Keratinocyte (primary cell): ENCODE results near the gene CLDN10. TPM values are rescaled to one million over a fixed set of nuclear protein-coding genes. Genes with fewer than 3 reads are reported as not detected.

Experiments
- DNase-seq: peaks from one replicate; pipeline ENCODE4 v3.0.0-alpha.2; 2011; ENCODE audit warnings: low read depth, missing footprints, low spot score
- FAIRE-seq: peaks from 2 replicates; lab custom pipeline; 2011; peaks lifted over from hg19 to GRCh38; lab: Jason Lieb, UNC
- H2AFZ ChIP-seq: 2 replicates; pipeline ENCODE4 v1.6.0; 2012; ENCODE audit warnings: low read length, control low read depth, inconsistent platforms; ENCODE audit not compliant: control insufficient read depth
- H3K27ac ChIP-seq: 2 replicates; pipeline ENCODE4 v1.5.1; 2011; ENCODE audit warnings: low read length; ENCODE audit not compliant: control insufficient read depth, insufficient read depth
- H3K27me3 ChIP-seq: 3 replicates; pipeline ENCODE4 v1.6.0; 2011; ENCODE audit warnings: low read length; ENCODE audit not compliant: control insufficient read depth, insufficient read depth; ENCODE audit errors: extremely low read depth
- H3K36me3 ChIP-seq, 2 experiments: 2 replicates in 1 of 2; 3 replicates in 1 of 2; pipeline ENCODE4 v1.5.1; 2011; ENCODE audit warnings: low read length in 2 of 2, mild to moderate bottlenecking in 1 of 2; ENCODE audit not compliant: control insufficient read depth in 2 of 2, insufficient read depth in 2 of 2; ENCODE audit errors: extremely low read depth in 1 of 2
- H3K4me1 ChIP-seq: 3 replicates; pipeline ENCODE4 v1.5.1; 2011; ENCODE audit warnings: low read length; ENCODE audit not compliant: control insufficient read depth, insufficient read depth; ENCODE audit errors: extremely low read depth
- H3K4me2 ChIP-seq: 3 replicates; pipeline ENCODE4 v1.6.0; 2011; ENCODE audit warnings: low read depth, low read length; ENCODE audit not compliant: control insufficient read depth, insufficient read depth; ENCODE audit errors: extremely low read depth
- H3K4me3 ChIP-seq, 3 experiments: fragments of 200-600 bp in 1 of 3; sonication (generic) in 1 of 3; 2 replicates in 2 of 3; 3 replicates in 1 of 3; pipeline ENCODE4 v1.5.1; 2011 to 2016; ENCODE audit warnings: low read length in 3 of 3, mild to moderate bottlenecking in 3 of 3, control low read depth in 2 of 3, inconsistent platforms in 1 of 3, low read depth in 1 of 3, mixed read lengths in 1 of 3, mixed run types in 1 of 3, moderate library complexity in 1 of 3; ENCODE audit not compliant: control insufficient read depth in 2 of 3, insufficient read depth in 2 of 3; ENCODE audit errors: extremely low read depth in 1 of 3
- H3K79me2 ChIP-seq: 2 replicates; pipeline ENCODE4 v1.6.0; 2012; ENCODE audit warnings: low read length; ENCODE audit not compliant: control insufficient read depth, insufficient read depth
- H3K9ac ChIP-seq: 3 replicates; pipeline ENCODE4 v1.6.0; 2011; ENCODE audit warnings: low read length; ENCODE audit not compliant: control insufficient read depth, insufficient read depth; ENCODE audit errors: extremely low read depth
- H3K9me1 ChIP-seq: 3 replicates; pipeline ENCODE4 v1.6.0; 2011; ENCODE audit warnings: low read length; ENCODE audit not compliant: control insufficient read depth, insufficient read depth; ENCODE audit errors: extremely low read depth
- H3K9me3 ChIP-seq: 2 replicates; pipeline ENCODE4 v1.5.1; 2012; ENCODE audit warnings: low read depth, low read length; ENCODE audit not compliant: control insufficient read depth
- H4K20me1 ChIP-seq: 3 replicates; pipeline ENCODE4 v1.6.0; 2011; ENCODE audit warnings: low read length; ENCODE audit not compliant: control insufficient read depth, insufficient read depth; ENCODE audit errors: extremely low read depth
- CTCF ChIP-seq, 3 experiments: IDR thresholded peaks in 1 of 3; conservative IDR thresholded peaks in 1 of 3; optimal IDR thresholded peaks in 1 of 3; 2 replicates in 2 of 3; 3 replicates in 1 of 3; pipeline versions ENCODE3 to v1.5.1; 2011; ENCODE audit warnings: low read length in 3 of 3, mild to moderate bottlenecking in 3 of 3, moderate library complexity in 2 of 3, control low read depth in 1 of 3, inconsistent platforms in 1 of 3; ENCODE audit not compliant: insufficient read depth in 2 of 3; ENCODE audit errors: extremely low read depth in 1 of 3
- EZH2 ChIP-seq: IDR thresholded peaks from one replicate; pipeline ENCODE4 v1.6.1; 2012; ENCODE audit warnings: inconsistent platforms, mild to moderate bottlenecking, low read length, moderate library complexity
- dilution Hi-C: fragments of 300-500 bp; cut with MboI; formaldehyde crosslinking; loops from one replicate; pipeline ENCODE4 v1.7.0; 2020; ENCODE audit warnings: low sequenced_read_pairs; ENCODE audit not compliant: extremely low pct_ligation_motif_present
- polyA plus RNA-seq, 5 experiments: library from polyadenylated mRNA; depleted of rRNA in 3 of 5; stranded (reverse) in 3 of 5; stranded (forward) in 1 of 5; unstranded in 1 of 5; fragments of >200 nt; gene quantifications; 1 replicate in 1 of 5; 2 replicates in 3 of 5; 3 replicates in 1 of 5; pipeline versions ENCODE4 v1.2.1 to v1.2.3, GENCODE V29; 2011 to 2012; ENCODE audit warnings: missing spikeins in 2 of 5, low read depth in 1 of 5, low replicate concordance in 1 of 5

Gene CLDN10
- polyA plus RNA-seq, 1 donor (not counting 4 experiments of a cell fraction or from before 2014, with no cell fraction given), result not detected

GRCh38 chr13:95507991-95508390 is 44.5 kb upstream of the CLDN10 start:
- H3K36me3 ChIP-seq, result no peaks in the 10 kb centered on the region
- no peaks in the 10 kb centered on the region for H3K27me3 ChIP-seq
- H4K20me1 ChIP-seq, result no peaks in the 10 kb centered on the region
- no peak overlapping the region for H2AFZ ChIP-seq
- no peak overlapping the region for H3K9ac ChIP-seq
- no peak overlapping the region for H3K4me2 ChIP-seq
- no peaks in the 10 kb centered on the region for H3K9me1 ChIP-seq
- no peak for DNase-seq
- no peaks in the 10 kb centered on the region for H3K79me2 ChIP-seq
- no peak for FAIRE-seq
- H3K27ac ChIP-seq, result no peak overlapping the region
- no peak for TF ChIP-seq CTCF (optimal IDR thresholded peaks at IDR 0.05 in 1 of 3, IDR thresholded peaks at IDR 0.05 in 1 of 3, conservative IDR thresholded peaks at IDR 0.05 in 1 of 3; ENCODE audit: extremely low read depth in 1 of 3, insufficient read depth in 2 of 3, low read length in 3 of 3)
- no peak for TF ChIP-seq EZH2
- peaks cover 25% of the 10 kb centered on the region for H3K4me1 ChIP-seq
- dilution Hi-C loops, result no loop called here
- no peak overlapping the region for H3K4me3 ChIP-seq
- no peaks in the 10 kb centered on the region for H3K9me3 ChIP-seq

- dilution Hi-C loops, result no loop called here
- DNase-seq (no peak), FAIRE-seq (peak; percentile 29)
- Histone ChIP-seq H3K27me3 (no peaks in the 10 kb centered on the region), H2AFZ (no peak overlapping the region), H3K9me1 (no peaks in the 10 kb centered on the region), H3K36me3 (no peaks in the 10 kb centered on the region), H3K27ac (peak overlapping the region; percentile 77), H3K4me3 (peak overlapping the region in 1 of 3 experiments; percentile 51), H3K9me3 (no peaks in the 10 kb centered on the region), H3K9ac (no peak overlapping the region), H3K79me2 (no peaks in the 10 kb centered on the region), H3K4me1 (peaks cover 29% of the 10 kb centered on the region), H4K20me1 (no peaks in the 10 kb centered on the region), H3K4me2 (peak overlapping the region; percentile 88)
- no peak for TF ChIP-seq EZH2
- TF ChIP-seq CTCF (optimal IDR thresholded peaks at IDR 0.05 in 1 of 3, IDR thresholded peaks at IDR 0.05 in 1 of 3, conservative IDR thresholded peaks at IDR 0.05 in 1 of 3; ENCODE audit: extremely low read depth in 1 of 3, insufficient read depth in 2 of 3, low read length in 3 of 3), result no peak
Measured at GRCh38 chr13:95508996-95509395, 43.5 kb upstream of the CLDN10 start.
